Common myeloid progenitor, CD34-positive (primary cell): ENCODE results near the gene TAC1.
A peak's percentile ranks its signal among the peaks of the same experiment; 100 is the strongest.

Experiments
- CTCF ChIA-PET: fragments of 350-600 bp; sonication (Branson Sonifier 250); formaldehyde crosslinking; loops from one replicate; lab custom pipeline; 2021; ENCODE audit warnings: antibody characterized with exemption; lab: Charles Lee
- POLR2A ChIA-PET: fragments of 350-600 bp; sonication (Branson Sonifier 250); formaldehyde crosslinking; loops from one replicate; lab custom pipeline; 2021; ENCODE audit warnings: antibody characterized with exemption; lab: Charles Lee
- DNase-seq, 3 donors: peaks; one replicate each; pipeline versions ENCODE4 v3.0.0 to v3.0.0-alpha.2; 2013
- H3K27ac ChIP-seq, 2 experiments: 1 replicate in 1 of 2; 2 replicates in 1 of 2; pipeline ENCODE4 v1.7.0; 2013; ENCODE audit warnings: inconsistent platforms in 2 of 2, low read length in 2 of 2, mild to moderate bottlenecking in 2 of 2, low read depth in 1 of 2, moderate library complexity in 1 of 2; ENCODE audit not compliant: severe bottlenecking in 2 of 2, insufficient read depth in 1 of 2, poor library complexity in 1 of 2
- H3K27me3 ChIP-seq, 5 experiments: replicated peaks in 2 of 5; 1 replicate in 3 of 5; 2 replicates in 2 of 5; pipeline versions ENCODE4 v1.6.1 to v1.7.0; 2013; ENCODE audit warnings: low read length in 4 of 5, mild to moderate bottlenecking in 2 of 5, moderate library complexity in 2 of 5, inconsistent platforms in 1 of 5; ENCODE audit not compliant: insufficient read depth in 5 of 5, control insufficient read depth in 4 of 5
- H3K36me3 ChIP-seq, 4 experiments: 1 replicate in 2 of 4; 2 replicates in 2 of 4; pipeline versions ENCODE4 v1.6.1 to v1.7.0; 2013; ENCODE audit warnings: low read length in 3 of 4, control low read depth in 1 of 4, mild to moderate bottlenecking in 1 of 4; ENCODE audit not compliant: control insufficient read depth in 4 of 4, insufficient read depth in 4 of 4
- H3K4me1 ChIP-seq, 4 experiments: 1 replicate in 3 of 4; 2 replicates in 1 of 4; pipeline versions ENCODE4 v1.6.1 to v1.7.1; 2013; ENCODE audit warnings: low read length in 3 of 4, mild to moderate bottlenecking in 3 of 4, control low read depth in 1 of 4, inconsistent platforms in 1 of 4, moderate library complexity in 1 of 4; ENCODE audit not compliant: control insufficient read depth in 4 of 4, insufficient read depth in 4 of 4; ENCODE audit errors: control extremely low read depth in 1 of 4
- H3K4me3 ChIP-seq, 7 experiments: 1 replicate in 4 of 7; 2 replicates in 3 of 7; pipeline versions ENCODE4 v1.5.1 to v1.7.0; 2013; ENCODE audit warnings: mild to moderate bottlenecking in 7 of 7, low read length in 6 of 7, moderate library complexity in 6 of 7, inconsistent platforms in 2 of 7, low read depth in 2 of 7, control low read depth in 1 of 7; ENCODE audit not compliant: insufficient read depth in 4 of 7, control insufficient read depth in 1 of 7; ENCODE audit errors: extremely low read depth in 1 of 7
- H3K9me3 ChIP-seq, 5 experiments: 1 replicate in 4 of 5; 2 replicates in 1 of 5; pipeline versions ENCODE4 v1.6.1 to v1.7.1; 2013; ENCODE audit warnings: low read length in 4 of 5, mild to moderate bottlenecking in 2 of 5, inconsistent platforms in 1 of 5, low read depth in 1 of 5, moderate library complexity in 1 of 5; ENCODE audit not compliant: control insufficient read depth in 4 of 5, insufficient read depth in 2 of 5; ENCODE audit errors: control extremely low read depth in 1 of 5
- WGBS: methylation state at CpG from one replicate; pipeline ENCODE4 v1.1.5; 2013; ENCODE audit not compliant: insufficient coverage; 5-methylcytosine and 5-hydroxymethylcytosine counted together

The TAC1 gene

GRCh38 chr7:97732565-97733275 lies 834 bp downstream of the TAC1 start:
- POLR2A ChIA-PET, result no interaction called here
- peaks cover 31 to 83% (median 35%) of the 10 kb centered on the region in 5 experiments for H3K27me3 ChIP-seq
- WGBS, result 7% methylated on average over 30 of the region's 42 CpGs
- peak overlapping the region in 1 of 7 experiments; percentile 36 for H3K4me3 ChIP-seq
- H3K4me1 ChIP-seq, result peaks cover 0 to 16% (median 7%) of the 10 kb centered on the region in 4 experiments
- peak in 1 of 3 donors; percentile 3 for DNase-seq
- CTCF ChIA-PET, result no interaction called here
- no peak overlapping the region for H3K27ac ChIP-seq
- H3K9me3 ChIP-seq, result peaks cover 0 to 5% (median 0%) of the 10 kb centered on the region in 5 experiments
- no peaks in the 10 kb centered on the region for H3K36me3 ChIP-seq

GRCh38 chr7:97733276-97734161 lies 1.6 kb downstream of the TAC1 start:
- ChIA-PET POLR2A (no interaction called here), CTCF (no interaction called here)
- peak in 2 of 3 donors; percentile 9 to 13 for DNase-seq
- Histone ChIP-seq H3K4me3 (peak overlapping the region in 2 of 7 experiments; percentile 17 to 36), H3K4me1 (peaks cover 0 to 16% (median 7%) of the 10 kb centered on the region in 4 experiments), H3K9me3 (peaks cover 0 to 5% (median 0%) of the 10 kb centered on the region in 5 experiments), H3K27me3 (peaks cover 33 to 83% (median 35%) of the 10 kb centered on the region in 5 experiments), H3K36me3 (no peaks in the 10 kb centered on the region), H3K27ac (no peak overlapping the region)
- 2% methylated on average over 59 of the region's 59 CpGs for WGBS

- Histone ChIP-seq H3K27ac (no peak overlapping the region), H3K9me3 (peaks cover 0 to 5% (median 0%) of the 10 kb centered on the region in 5 experiments), H3K36me3 (no peaks in the 10 kb centered on the region), H3K4me1 (peaks cover 0 to 16% (median 7%) of the 10 kb centered on the region in 4 experiments), H3K27me3 (peaks cover 30 to 81% (median 34%) of the 10 kb centered on the region in 5 experiments), H3K4me3 (no peak overlapping the region)
- DNase-seq, result no peak
- no CpG with 5 or more reads among the region's 2 CpGs for WGBS
- ChIA-PET POLR2A (no interaction called here), CTCF (no interaction called here)
These were observed 2.4 kb downstream of the TAC1 start for GRCh38 chr7:97734255-97734654.

GRCh38 chr7:97735075-97735474 lies 3.2 kb downstream of the TAC1 start:
- Histone ChIP-seq H3K36me3 (no peaks in the 10 kb centered on the region), H3K4me1 (peaks cover 0 to 16% (median 7%) of the 10 kb centered on the region in 4 experiments), H3K27ac (no peak overlapping the region), H3K27me3 (peaks cover 28 to 77% (median 32%) of the 10 kb centered on the region in 5 experiments), H3K9me3 (peaks cover 0 to 5% (median 0%) of the 10 kb centered on the region in 5 experiments), H3K4me3 (no peak overlapping the region)
- ChIA-PET POLR2A (no interaction called here), CTCF (no interaction called here)
- DNase-seq, result no peak
- WGBS, result 85% methylated on average over 2 of the region's 3 CpGs

- POLR2A ChIA-PET, result no interaction called here
- CTCF ChIA-PET, result no interaction called here
- DNase-seq, result no peak
- H3K4me3 ChIP-seq, result no peak overlapping the region
- no peak overlapping the region for H3K27ac ChIP-seq
- H3K27me3 ChIP-seq, result peaks cover 0 to 5% (median 0%) of the 10 kb centered on the region in 5 experiments
- no peaks in the 10 kb centered on the region for H3K4me1 ChIP-seq
- H3K36me3 ChIP-seq, result no peaks in the 10 kb centered on the region
- peaks cover 0 to 1% (median 0%) of the 10 kb centered on the region in 5 experiments for H3K9me3 ChIP-seq
These were observed 16.6 kb downstream of the TAC1 start for GRCh38 chr7:97748482-97748881.

- ChIA-PET CTCF (no interaction called here), POLR2A (no interaction called here)
- Histone ChIP-seq H3K4me3 (no peak overlapping the region), H3K4me1 (no peaks in the 10 kb centered on the region), H3K27ac (no peak overlapping the region), H3K9me3 (peaks cover 0 to 1% (median 0%) of the 10 kb centered on the region in 5 experiments), H3K27me3 (peaks cover 0 to 3% (median 0%) of the 10 kb centered on the region in 5 experiments), H3K36me3 (no peaks in the 10 kb centered on the region)
- DNase-seq, result no peak
- no CpG with 5 or more reads among the region's 2 CpGs for WGBS
These were observed 19.7 kb downstream of the TAC1 start for GRCh38 chr7:97751566-97751965.
